Globus pallidus (tissue), 1 donor: ENCODE results near the gene KCNQ1.

Experiments
- DNase-seq: peaks from one replicate; pipeline ENCODE4 v3.0.0-alpha.2; 2015; ENCODE audit warnings: low spot score

Gene KCNQ1

DNA sequence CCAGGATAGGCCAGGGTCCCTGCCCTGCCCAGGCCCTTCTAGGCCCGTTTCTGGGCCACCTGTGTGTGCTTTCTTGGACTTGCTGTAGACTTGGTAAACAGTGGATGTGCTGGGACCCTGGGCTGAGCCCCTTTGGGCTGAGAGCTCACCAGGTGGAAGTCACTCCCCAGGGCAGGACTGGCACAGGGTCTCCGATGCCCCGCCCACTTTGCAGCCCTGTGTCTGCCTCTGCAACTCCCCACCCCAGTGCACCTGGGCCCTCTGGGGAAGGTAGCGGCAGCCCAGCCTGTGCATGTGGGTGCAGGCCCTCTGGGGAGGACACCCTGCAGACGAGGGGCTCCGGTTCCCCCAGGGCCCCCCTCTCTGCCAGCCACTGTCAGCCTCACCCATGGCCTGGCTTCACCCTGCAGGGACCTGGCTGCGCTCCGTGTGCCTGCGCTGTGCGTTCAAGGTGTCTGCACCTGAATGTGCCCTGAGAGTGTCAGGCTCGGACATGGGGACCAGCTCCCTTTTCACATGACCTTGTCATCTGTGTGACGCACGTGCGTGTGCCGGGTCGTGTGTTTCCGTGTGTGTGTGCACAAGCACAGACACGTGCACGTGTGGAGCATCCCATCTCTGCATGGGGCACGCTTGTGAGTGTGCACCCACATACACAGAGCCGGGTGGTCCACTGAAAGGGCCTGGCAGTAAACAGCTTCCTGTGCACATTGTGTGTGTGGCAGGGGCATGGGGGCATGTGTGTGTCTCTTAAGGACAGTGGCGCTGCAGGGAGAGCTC, 136.5 kb downstream of the KCNQ1 start:
- no peak for DNase-seq

DNA sequence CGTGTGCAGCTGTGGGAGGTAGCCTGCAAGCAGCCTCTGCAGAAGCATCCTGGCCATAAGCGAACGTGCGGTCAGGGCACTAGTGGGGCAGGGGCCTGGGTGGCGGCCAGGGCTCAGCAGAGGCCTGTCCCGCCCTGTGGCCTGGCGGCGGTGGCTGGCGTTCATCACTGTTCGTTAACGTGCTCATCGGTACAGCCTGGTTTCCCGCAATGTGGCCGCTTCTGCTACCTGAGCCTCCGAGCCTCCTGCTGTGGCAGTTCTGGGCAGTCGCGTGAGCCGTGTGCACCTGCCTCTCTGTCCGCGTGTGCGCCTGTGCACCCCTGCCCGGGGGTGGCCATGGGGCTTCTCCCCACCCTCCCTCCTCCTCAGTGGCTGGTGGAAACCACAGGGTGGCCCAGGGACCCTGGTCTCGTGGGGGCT, 137.1 kb downstream of the KCNQ1 start:
- DNase-seq: no peak

DNA sequence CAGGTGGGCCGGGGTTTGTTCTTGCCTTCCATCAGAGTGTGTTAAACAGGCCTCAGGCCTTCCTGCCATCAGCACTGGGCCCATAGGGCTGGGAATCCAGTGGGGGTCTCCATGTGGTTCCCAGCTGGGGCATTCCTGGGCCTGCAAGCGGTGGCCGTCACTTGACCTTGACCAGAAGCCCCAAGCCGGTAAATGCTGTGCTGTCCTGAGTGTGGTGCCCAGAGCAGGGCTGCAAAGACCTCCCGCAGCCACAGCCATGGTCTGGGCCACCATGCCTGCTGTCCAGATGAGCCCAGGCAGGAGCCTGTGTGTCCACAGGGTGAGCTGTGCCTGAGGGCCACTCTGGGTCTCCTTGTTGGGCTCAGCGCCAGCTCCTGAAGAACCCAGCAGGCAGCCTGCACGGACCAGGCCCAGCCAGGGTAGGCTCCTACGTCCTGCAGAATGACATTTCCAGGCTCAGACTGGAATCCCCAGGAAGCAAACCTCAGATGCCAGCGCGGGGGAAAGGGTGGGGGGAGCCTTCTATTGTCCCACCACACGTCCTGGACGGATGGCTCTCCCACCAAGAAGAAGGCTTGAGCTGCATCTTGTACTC, 137.6 kb downstream of the KCNQ1 start:
- DNase-seq: no peak

DNA sequence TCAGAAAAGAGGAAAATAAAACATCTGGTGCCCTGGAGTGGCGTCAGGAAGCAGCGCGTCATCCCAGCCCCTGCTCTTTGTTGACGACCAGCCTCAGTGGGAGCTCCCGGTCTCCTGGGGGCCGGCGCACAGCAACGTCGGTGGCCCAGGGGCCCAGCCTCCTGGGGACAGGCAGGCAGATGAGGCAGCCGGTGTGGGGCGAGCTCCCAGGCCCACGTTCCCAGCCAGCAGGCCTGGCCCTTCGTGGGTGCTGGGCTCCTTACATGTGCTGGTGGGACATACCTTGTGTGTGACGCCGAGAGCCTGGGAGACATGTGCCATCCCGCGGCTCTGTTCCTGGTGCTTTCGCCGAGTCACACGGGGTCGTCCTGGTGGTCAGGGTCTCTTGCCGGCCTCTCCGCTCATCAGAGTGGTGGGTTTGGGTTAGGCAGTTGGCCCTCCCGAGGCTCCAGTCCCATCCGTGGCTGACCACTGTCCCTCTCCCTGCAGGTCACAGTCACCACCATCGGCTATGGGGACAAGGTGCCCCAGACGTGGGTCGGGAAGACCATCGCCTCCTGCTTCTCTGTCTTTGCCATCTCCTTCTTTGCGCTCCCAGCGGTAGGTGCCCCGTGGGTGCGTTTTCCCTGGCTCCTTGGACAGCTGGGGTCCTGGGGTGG, 138.3 kb downstream of the KCNQ1 start:
- DNase-seq: no peak

DNA sequence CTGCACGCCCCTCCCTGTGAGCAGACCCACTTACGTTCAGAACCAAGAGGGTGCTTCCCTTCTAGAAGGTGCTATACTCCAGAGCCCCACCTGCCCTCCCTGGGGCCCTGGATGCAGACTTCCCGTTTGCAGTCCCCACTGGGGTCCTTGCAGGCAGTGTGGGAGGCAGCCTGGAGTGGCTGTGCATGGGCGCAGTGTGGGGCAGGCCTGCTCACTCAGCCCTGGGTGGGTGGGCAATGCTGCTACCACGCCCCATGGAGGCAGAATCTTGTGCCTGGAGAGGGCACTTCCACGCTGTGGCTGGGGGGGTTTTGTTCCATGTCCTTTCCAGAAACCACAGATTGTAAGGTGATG, 138.8 kb downstream of the KCNQ1 start:
- no peak for DNase-seq

DNA sequence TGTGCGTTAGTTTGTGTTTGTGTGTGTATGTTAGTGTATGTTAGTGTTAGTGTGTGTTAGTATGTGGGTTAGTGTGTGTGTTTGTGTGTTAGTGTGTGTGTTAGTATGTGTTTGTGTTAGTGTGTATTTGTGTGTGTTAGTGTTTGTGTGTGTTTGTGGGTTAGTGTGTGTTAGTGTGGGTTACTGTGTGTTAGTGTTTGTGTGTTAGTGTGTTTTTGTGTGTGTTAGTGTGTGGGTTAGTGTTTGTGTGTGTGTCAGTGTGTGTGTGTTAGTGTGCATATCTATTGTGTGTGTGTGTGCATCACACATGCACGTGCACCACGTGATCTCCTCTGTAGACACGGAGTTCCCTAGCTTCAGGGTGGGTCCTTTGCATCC, 139.6 kb downstream of the KCNQ1 start:
- no peak for DNase-seq

DNA sequence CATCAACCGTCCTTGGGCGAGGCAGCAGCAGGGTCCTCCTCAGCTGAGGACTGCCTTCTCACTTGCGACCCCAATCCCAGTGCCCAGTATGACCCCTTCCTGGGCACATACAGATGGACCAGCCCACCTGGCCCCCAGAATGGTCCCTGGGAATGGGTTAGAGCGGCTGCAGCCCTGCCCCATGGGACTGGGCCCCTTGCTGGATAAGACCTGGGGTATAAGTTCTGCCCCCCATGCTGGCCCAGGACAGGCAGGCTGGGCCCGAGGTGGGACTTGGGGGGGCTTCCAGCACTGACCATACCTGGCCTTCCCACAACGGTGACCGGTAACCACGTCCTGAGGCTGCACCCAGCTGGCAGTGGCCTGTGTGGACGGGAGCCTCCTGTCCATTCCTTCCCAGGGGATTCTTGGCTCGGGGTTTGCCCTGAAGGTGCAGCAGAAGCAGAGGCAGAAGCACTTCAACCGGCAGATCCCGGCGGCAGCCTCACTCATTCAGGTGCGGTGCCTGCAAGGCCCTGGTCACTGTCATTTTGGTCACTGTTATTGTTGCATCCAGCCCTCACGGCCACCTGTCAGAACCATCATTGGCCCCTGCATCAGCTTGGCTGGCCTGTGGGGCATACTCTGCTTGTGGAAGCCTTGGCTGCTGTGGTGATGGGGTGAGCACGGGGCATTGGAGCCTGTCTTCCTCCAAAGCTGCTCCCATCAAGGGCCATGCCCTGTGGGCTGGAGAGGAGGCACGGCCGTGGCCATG, 140.2 kb downstream of the KCNQ1 start:
- DNase-seq: no peak

DNA sequence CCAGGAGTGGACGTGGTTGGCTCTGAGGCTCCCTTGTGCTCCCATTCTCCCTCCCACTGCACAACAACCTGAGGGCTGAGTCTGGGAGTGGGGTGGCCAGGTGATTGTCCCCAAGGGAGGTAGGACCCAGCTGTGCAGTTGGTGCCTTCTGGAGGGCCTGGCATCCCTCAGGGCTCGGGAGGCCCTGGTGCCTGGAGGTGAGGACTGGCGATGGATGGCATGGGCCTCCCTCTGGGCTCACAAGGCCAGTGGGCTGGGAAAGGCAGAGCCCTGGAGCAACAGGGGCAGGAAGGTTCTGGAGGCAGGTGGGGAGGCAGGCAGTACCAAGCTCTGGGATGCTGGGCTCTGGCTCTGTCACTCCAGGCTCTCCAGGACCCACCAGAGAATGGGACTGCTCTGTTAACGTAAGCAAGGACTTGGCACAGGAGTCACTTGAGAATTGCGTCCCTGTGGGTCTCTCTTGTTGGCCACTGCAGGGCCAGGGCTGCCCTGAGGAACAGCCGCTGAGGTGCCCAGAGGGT, 140.8 kb downstream of the KCNQ1 start:
- DNase-seq: no peak

DNA sequence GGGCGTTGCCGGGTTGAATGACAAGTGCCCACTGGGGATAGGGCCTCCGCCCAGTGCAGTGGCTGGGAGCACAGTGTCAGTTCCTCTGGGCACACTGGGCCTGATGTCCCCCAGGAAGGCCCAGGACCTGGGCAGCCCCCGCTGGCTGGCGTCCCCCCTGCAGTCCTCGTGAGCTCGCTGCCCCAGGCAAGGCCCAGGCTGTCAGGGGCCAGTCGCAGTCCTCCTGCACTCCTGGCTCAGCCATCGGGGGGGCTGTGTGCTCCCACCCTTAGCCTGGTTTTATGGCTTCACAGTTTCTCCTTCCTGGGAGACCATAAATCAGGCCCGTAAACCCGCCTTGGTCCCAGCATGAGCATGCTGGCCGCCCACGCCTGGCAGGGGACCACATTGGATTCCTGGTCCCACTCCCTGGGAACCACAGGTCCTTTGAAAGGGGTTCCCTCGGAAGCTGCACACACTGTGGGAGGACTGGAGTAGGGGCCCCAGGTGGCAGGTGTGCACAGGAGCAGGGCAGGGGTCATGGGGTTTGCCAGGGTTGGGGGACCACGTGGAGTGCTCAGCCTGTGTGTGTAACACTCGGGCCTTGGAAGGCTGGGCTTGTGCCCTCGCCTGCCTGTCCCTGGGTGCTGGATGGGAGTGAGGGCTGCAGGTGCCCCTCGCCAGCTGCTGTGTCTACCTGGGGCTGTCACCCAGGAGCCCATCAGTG, 141.4 kb downstream of the KCNQ1 start:
- no peak for DNase-seq

DNA sequence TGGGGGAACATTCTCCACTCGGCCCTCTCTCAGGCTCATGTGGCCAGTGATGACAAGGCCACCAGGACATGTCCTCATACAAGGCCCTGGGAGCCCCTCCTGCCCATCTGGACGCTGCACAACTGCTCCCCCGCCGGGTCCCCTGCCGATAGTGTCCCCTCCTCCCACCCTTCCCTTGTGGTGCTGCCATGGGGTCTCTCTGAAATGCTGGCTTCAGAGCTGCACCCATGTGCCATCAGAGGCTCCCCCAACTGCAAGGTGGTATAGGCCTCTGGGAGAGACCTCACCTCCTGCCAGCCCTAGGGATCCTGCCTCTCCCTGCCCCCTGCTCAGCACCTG, 142.0 kb downstream of the KCNQ1 start:
- DNase-seq: no peak

DNA sequence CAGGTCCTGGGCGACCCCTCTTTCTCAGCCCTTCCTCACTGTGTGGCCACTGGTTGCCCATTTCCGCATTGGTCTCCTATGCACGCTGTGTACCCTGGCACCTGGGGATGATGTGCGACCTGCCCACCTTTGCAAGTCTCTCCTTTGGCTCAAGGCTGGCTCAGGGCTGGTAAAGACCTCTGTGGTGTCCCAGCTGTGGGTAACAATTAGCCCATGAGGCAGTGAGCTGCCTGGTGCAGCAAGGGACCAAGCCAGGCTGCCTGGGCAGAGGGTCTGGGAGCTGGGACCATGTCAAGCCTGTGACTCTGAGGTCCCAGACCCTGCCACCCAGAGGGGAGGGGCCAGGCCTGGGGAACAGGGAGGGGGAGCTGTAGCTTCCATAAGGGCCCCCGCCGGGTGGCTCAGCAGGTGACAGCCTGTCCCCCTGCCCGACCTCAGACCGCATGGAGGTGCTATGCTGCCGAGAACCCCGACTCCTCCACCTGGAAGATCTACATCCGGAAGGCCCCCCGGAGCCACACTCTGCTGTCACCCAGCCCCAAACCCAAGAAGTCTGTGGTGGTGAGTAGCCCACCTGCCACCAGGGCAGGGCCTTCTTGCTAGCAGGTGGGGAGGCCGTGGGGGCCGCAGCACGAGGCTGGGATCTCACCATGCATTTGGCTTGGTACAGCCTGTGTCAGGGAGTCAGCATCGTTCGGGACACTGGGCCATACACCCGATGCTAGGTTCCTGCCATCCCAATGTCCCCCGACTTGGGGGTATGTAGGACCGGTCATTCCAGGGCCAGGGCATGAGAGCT, 142.5 kb downstream of the KCNQ1 start:
- DNase-seq: no peak

DNA sequence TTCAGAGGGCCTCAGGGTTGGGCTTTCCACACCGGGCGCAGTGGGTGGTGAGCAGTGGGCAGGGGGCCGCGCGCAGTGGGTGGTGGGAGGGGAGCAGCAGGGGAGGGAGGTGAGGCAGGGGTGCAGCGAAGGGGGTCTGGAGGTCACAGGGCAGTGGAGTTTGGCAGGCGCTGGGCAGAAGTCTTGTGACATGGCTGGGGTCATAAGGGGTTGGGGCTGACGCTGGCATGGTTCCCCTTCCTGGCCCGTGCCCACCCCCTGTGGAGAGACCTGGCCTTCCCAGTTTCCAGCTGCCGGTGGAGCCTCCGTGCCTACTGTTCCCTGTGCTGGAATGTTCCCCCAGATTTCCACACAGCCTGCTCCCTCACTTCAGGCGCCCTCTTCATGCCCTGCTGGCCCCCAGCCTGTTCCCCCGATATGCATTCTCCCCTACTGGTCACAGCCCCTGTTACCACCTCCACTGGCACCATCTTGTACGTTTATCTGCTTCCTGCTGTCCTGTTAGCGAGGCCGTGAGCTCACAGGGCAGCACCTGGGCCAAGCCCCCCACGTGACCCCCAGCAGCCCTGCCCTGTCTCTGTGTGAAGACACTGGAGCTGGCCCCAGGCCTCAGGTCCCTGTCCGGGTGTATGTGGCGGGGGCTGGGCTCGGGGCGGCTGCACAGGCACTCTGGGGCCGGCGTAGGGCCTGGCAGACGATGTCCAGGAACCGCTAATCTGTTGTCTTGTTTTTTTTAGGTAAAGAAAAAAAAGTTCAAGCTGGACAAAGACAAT, 143.4 kb downstream of the KCNQ1 start:
- no peak for DNase-seq

DNA sequence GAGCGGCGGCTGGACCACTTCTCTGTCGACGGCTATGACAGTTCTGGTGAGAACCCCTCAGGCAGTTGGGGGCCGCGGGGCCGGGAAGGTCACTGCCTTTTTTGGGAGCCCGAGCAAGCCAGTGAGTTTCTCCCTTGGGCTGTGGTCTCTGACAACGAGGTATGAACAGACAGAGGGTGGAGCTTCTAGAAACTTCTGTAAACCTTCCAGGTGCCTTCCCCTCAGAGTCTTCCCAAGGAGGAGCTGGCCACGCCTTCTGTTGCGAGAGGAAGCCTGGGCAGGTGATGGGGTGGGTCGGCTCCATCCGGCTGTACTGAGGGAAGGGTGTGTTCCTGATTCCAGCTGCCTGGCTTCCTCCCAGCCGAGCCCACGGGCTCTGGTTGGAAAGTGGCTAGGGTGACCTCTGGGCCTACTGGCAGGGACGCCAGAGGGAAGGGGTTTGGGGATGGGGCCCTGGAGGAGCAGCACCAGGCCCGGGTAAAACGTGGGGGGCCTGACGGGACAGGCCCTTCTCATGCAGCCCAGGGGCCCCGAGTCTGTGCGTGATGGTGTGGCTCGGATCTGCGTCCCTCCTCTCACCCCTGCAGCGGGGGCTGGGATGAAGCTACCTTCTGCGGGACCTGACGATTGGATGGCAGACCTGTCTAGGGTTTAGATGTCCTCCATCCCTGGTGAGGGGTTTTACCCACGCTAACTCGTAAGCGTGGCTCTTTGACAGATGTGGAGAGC, 144.2 kb downstream of the KCNQ1 start:
- DNase-seq: no peak

DNA sequence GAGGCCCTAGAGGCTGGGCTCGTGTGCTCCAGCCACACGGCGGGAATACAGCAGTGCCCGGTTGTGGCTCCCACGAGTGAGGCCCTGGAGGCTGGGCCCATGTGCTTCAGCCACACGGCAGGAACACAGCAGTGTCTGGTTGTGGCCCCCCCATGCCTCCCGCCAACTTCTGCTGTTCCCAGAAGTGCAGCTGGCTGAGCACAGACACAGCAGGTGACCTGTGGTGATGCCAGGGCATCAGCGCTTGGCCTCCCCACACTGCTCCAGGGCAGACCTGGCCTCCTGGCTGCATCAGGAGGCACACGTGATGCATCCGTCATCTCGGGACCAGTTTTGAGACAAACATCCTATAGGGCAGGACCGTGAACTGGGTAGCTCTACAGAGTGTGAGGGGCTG, 144.7 kb downstream of the KCNQ1 start:
- DNase-seq: no peak

DNA sequence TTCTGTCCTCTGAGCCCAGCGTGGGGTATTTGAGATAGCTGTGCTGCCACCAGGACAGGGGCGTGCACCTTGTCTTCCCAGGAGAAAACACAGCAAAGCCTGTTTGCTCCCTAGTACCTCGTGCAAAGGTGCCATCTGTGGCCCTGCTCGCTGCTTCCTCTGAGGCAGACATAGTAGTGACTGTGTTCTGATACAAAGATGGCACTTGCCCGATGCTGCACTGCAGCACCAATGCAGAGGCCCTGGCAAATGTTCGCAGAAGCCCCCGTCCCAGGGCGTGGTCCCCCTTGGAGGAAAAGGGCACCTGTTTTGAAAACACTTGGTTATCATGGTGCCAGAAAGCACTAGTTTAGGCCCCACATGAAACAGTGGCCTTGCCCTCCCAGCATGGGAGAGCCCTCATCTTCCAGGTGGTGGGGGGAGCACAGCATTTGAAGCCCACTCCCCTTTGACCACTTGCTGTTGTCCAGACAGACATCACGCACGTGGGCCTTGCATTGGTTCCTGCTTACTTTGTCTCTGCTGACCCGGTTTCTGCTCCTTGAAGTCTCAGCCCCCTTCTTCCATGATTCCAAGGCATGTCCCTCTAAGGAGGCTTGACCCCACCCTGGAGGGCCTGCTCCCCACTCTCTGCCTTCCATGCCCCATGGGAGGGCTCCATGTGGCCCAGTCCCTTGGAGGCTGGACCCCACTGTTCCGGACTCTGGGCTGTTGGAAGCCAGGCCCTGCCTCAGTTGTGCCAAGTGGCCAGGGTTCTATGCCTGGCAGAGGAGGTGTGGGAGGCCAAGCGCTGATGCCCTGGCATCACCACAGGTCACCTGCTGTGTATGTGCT, 145.5 kb downstream of the KCNQ1 start:
- DNase-seq: no peak

DNA sequence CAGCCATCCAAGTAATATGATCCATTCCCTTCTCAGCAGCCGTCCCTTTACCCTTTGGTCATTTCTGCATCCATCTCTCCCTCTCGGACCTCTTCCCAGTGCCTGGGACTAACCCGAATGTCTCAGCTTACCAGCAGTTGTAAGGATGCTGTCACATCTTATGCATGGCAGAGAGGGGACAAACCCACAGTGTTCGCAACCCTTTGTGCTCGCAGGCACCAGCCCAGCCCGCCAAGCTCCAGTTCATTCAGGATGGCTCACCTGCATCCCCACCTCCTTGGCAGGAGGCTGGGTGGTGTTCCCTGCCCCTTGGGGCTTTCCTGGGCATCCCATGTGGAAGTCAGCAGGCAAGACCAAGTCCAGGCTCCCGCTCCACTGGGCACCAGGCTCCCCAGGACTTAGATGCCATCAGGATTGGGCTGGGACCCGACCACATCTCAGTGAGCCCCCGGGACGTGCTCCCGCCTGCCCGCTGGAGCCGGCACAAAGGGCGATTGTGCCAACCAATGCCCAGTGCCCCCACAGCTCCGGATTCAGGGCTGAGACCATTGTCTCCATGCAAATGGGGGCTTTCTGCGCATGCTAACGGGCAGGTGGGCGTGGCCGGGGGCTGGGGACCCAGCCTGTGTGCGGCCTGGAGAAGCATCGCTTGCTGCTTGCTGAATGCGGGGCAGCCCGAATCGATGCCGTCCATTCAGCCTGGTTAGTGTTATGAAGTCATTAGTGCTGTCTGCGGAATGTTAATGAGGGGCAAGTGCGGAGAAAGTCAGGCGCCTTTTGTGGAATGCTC, 146.4 kb downstream of the KCNQ1 start:
- peak; percentile 93 for DNase-seq

DNA sequence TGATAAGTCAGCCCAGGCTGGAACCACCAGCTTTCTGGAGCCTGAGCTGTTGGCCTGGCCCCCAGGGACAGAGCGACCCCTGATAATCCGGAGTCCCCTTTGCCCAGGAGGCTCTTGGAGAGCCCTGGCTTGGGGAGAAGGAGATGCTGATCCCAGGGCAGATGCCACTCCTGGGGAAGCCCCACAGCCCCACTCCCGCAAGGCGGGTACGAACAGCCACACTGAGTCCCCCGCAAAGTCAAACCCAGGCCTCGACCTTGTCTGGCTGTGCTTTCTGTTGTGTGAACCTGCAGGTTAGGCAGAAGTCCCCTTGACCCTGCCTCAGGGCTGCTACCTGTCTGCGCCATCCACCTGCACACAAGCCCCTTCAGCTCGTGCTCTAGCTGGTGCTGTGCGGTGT, 147.0 kb downstream of the KCNQ1 start:
- DNase-seq: no peak
